ENCODE measurements around the gene PSMB7. TPM values are rescaled to one million over a fixed set of nuclear protein-coding genes. Genes with fewer than 3 reads are reported as not detected.

PSMB7 gene
- total RNA-seq, 1 experiment from 2014 or later = 187 TPM

DNA sequence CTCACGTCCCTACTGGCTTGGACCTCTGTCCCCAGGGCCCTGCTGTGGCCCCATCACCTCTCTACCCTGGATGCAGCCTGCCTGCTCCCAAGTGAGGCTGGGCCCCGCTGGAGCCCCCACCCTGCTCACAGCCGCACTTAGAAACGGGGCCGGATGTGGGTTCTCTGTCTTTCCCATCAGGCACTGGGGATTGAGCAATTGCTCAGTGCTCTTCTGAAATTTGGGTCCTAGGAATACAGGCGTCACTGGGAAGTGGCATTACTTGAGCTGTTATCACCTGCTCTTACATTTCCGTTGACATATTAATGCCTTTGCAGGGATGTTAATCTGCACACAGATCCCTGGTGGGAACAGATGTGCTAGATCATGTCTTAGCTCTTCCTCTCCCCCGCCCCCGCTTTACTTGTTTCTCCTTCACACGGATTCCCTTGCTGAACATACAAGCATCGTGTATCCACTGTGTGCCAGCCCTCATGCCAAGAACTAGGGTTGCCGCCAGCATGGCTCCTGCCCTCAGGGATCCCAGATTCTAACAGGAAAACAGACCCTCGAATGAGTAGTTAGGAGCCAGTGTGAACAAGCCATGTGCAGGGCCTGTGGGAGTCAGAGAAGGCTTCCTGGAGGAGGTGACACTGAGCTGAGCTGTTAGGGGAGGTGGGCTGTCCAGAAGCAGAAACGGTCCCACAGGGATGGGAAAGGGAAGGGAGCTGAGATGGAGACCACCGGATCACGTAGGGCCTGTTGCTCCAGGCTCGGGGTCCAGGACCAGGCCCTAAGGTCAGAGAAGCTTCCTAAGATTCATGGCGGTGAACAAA, 92.4 kb downstream of the PSMB7 start:
- no peak for ATAC-seq
- Mint-ChIP-seq H3K36me3 (no peaks in the 10 kb centered on the region), H3K4me3 (no peak overlapping the region), H3K27me3 (ENCODE audit: low read depth) (no peaks in the 10 kb centered on the region), H3K27ac (peak overlapping the region; percentile 22; the same call in 1 of the 2 replicates), H3K9me3 (no peaks in the 10 kb centered on the region), H3K4me1 (0 out of 2 replicates have a peak, but pooled peaks cover 3% of the 10 kb centered on the region)
- no peak for DNase-seq (ENCODE audit: low spot score)
- TF ChIP-seq RORB (CRISPR knock-in tag; IDR thresholded peaks at IDR 0.05) (no peak), JAZF1 (CRISPR knock-in tag; IDR thresholded peaks at IDR 0.05) (no peak), MLX (CRISPR knock-in tag; IDR thresholded peaks at IDR 0.05) (no peak), ERG (CRISPR knock-in tag; IDR thresholded peaks at IDR 0.05) (no peak), FOXP1 (CRISPR knock-in tag; IDR thresholded peaks at IDR 0.05; ENCODE audit: borderline replicate concordance) (no peak), NR3C1 (CRISPR knock-in tag; conservative IDR thresholded peaks at IDR 0.05; ENCODE audit: low read depth) (no peak), FOXJ3 (CRISPR knock-in tag; IDR thresholded peaks at IDR 0.05; ENCODE audit: borderline replicate concordance) (no peak), FOXK1 (CRISPR knock-in tag; IDR thresholded peaks at IDR 0.05) (no peak), ZNF219 (CRISPR knock-in tag; IDR thresholded peaks at IDR 0.05; ENCODE audit: borderline replicate concordance) (no peak), FOXP4 (CRISPR knock-in tag; IDR thresholded peaks at IDR 0.05) (no peak), ZNF263 (CRISPR knock-in tag; IDR thresholded peaks at IDR 0.05; ENCODE audit: low read depth) (no peak), PRRX2 (CRISPR knock-in tag; IDR thresholded peaks at IDR 0.05) (no peak), RELA (CRISPR knock-in tag; IDR thresholded peaks at IDR 0.05; ENCODE audit: borderline replicate concordance) (no peak), TCF7 (CRISPR knock-in tag; IDR thresholded peaks at IDR 0.05; ENCODE audit: low read depth) (no peak), ZNF396 (CRISPR knock-in tag; IDR thresholded peaks at IDR 0.05; ENCODE audit: borderline replicate concordance) (no peak), ZNF138 (CRISPR knock-in tag; conservative IDR thresholded peaks at IDR 0.05) (no peak)
- TF ChIP-seq, protein P1, sequence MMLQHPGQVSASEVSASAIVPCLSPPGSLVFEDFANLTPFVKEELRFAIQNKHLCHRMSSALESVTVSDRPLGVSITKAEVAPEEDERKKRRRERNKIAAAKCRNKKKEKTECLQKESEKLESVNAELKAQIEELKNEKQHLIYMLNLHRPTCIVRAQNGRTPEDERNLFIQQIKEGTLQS (CRISPR knock-in tag; conservative IDR thresholded peaks at IDR 0.05) = no peak
- TF ChIP-seq, protein P2, sequence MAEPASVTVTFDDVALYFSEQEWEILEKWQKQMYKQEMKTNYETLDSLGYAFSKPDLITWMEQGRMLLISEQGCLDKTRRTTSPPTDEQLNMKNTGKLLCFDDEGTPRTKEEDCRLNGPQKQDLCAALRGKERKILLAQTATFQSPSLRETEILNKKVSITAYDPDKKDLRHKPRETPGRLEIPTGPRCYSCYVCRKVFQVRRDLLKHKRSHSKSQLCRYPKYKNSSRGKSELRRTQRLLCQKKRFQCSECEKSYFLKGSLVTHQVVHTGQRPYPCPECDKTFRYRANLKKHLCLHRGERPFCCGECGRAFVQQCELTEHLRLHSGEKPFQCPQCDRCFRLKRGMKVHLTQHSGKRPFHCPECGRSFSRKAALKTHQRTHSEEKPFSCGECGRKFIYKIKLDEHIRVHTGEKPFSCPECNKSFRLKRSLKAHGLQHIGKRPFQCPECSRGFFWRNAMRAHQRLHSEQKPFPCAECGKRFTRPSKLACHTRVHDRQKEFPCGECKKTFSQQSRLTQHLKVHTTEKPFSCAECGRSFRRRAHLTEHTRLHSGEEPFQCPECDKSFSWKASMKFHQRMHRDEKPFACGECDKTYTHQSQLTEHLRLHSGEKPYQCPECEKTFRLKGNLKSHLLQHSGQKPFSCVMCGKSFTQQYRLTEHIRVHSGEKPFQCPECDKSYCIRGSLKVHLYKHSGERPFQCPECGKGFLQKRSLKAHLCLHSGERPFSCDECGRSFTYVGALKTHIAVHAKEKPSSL (CRISPR knock-in tag; conservative IDR thresholded peaks at IDR 0.05) = no peak
- TF ChIP-seq, protein P3, sequence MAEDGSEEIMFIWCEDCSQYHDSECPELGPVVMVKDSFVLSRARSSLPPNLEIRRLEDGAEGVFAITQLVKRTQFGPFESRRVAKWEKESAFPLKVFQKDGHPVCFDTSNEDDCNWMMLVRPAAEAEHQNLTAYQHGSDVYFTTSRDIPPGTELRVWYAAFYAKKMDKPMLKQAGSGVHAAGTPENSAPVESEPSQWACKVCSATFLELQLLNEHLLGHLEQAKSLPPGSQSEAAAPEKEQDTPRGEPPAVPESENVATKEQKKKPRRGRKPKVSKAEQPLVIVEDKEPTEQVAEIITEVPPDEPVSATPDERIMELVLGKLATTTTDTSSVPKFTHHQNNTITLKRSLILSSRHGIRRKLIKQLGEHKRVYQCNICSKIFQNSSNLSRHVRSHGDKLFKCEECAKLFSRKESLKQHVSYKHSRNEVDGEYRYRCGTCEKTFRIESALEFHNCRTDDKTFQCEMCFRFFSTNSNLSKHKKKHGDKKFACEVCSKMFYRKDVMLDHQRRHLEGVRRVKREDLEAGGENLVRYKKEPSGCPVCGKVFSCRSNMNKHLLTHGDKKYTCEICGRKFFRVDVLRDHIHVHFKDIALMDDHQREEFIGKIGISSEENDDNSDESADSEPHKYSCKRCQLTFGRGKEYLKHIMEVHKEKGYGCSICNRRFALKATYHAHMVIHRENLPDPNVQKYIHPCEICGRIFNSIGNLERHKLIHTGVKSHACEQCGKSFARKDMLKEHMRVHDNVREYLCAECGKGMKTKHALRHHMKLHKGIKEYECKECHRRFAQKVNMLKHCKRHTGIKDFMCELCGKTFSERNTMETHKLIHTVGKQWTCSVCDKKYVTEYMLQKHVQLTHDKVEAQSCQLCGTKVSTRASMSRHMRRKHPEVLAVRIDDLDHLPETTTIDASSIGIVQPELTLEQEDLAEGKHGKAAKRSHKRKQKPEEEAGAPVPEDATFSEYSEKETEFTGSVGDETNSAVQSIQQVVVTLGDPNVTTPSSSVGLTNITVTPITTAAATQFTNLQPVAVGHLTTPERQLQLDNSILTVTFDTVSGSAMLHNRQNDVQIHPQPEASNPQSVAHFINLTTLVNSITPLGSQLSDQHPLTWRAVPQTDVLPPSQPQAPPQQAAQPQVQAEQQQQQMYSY (CRISPR knock-in tag; IDR thresholded peaks at IDR 0.05) = no peak
- TF ChIP-seq, protein P4, sequence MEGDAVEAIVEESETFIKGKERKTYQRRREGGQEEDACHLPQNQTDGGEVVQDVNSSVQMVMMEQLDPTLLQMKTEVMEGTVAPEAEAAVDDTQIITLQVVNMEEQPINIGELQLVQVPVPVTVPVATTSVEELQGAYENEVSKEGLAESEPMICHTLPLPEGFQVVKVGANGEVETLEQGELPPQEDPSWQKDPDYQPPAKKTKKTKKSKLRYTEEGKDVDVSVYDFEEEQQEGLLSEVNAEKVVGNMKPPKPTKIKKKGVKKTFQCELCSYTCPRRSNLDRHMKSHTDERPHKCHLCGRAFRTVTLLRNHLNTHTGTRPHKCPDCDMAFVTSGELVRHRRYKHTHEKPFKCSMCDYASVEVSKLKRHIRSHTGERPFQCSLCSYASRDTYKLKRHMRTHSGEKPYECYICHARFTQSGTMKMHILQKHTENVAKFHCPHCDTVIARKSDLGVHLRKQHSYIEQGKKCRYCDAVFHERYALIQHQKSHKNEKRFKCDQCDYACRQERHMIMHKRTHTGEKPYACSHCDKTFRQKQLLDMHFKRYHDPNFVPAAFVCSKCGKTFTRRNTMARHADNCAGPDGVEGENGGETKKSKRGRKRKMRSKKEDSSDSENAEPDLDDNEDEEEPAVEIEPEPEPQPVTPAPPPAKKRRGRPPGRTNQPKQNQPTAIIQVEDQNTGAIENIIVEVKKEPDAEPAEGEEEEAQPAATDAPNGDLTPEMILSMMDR (IDR thresholded peaks at IDR 0.05) = no peak
- ChIA-PET CTCF (no interaction called here), POLR2A (no interaction called here)

Data from WTC11 (cell line).